Activated CD4-positive, alpha-beta memory T cell treated with anti-CD3 and anti-CD28 coated beads for 36 hours (primary cell): ENCODE results near the gene SLC16A14. TPM values are rescaled to one million over a fixed set of nuclear protein-coding genes. Genes with fewer than 3 reads are reported as not detected.

ENCODE experiments used
- CTCF ChIA-PET: fragments of 350-600 bp; sonication (Branson Sonifier 250); formaldehyde crosslinking; loops from one replicate; lab custom pipeline; 2021; ENCODE audit warnings: antibody characterized with exemption, inconsistent platforms; lab: Charles Lee
- POLR2A ChIA-PET: fragments of 350-600 bp; sonication (Branson Sonifier 250); formaldehyde crosslinking; loops from one replicate; lab custom pipeline; 2021; ENCODE audit warnings: antibody characterized with exemption; lab: Charles Lee
- DNase-seq: peaks from one replicate; pipeline ENCODE4 v3.0.0-alpha.2; 2020
- H3K27ac Mint-ChIP-seq: one replicate; pipeline ENCODE4 v1.8.0; 2021; ENCODE audit warnings: mixed read lengths
- H3K27me3 Mint-ChIP-seq: one replicate; pipeline ENCODE4 v1.8.0; 2021; ENCODE audit warnings: mixed read lengths
- H3K36me3 Mint-ChIP-seq: one replicate; pipeline ENCODE4 v1.8.0; 2021; ENCODE audit warnings: mixed read lengths
- H3K4me1 Mint-ChIP-seq: one replicate; pipeline ENCODE4 v1.8.0; 2021; ENCODE audit warnings: low read depth, mixed read lengths
- H3K4me3 Mint-ChIP-seq: one replicate; pipeline ENCODE4 v1.8.0; 2021; ENCODE audit warnings: mild to moderate bottlenecking, mixed read lengths
- H3K9me3 Mint-ChIP-seq: one replicate; pipeline ENCODE4 v1.8.0; 2021; ENCODE audit warnings: mixed read lengths
- intact Hi-C: fragments of 100-400 bp; cut with micrococcal nuclease; formaldehyde crosslinking; loops from one replicate; pipeline ENCODE4 v1.15.1; 2023
- total RNA-seq, 2 experiments: library from RNA; stranded (reverse); gene quantifications; one replicate each; pipeline ENCODE4 v1.2.3, GENCODE V29; 2021

SLC16A14 gene
- total RNA-seq, 2 experiments from 2014 or later: 1.1 to 1.2 TPM

DNA sequence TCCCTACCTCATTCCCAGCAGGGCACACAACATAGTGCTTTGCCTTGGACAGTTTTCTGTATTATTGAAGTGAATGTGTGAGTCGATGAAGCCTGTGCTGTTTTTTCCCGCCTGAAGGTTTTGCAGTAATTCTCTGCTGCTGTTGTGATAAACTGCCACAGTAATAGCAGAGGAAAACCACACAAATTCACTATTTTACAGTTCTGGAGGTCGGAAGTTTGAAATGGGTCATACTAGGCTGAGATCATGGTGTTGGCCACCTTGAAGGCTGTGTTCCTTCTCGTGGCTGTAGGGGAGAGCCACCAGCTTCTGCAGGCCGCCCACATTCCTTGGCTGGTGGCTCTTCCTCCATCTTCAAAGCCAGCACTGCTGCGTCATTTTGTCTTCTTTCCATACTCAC, 678 bp upstream of the SLC16A14 start:
- intact Hi-C loops: loop anchor here (2.0 to 5.0 kb wide), 3 partner anchors 69 to 287 kb away; no protein-coding TSS in a partner anchor
- Mint-ChIP-seq H3K36me3 (no peaks in the 10 kb centered on the region), H3K4me3 (no peak overlapping the region), H3K9me3 (no peaks in the 10 kb centered on the region), H3K27me3 (peaks cover 15% of the 10 kb centered on the region), H3K4me1 (peaks cover 18% of the 10 kb centered on the region), H3K27ac (no peak overlapping the region)
- POLR2A ChIA-PET: no interaction called here
- CTCF ChIA-PET: interaction anchor here (2.0 to 4.0 kb wide), 3 partner anchors 10 to 90 kb away, joined by 5 to 57 read pairs (median 15); no protein-coding TSS in a partner anchor
- no peak for DNase-seq

DNA sequence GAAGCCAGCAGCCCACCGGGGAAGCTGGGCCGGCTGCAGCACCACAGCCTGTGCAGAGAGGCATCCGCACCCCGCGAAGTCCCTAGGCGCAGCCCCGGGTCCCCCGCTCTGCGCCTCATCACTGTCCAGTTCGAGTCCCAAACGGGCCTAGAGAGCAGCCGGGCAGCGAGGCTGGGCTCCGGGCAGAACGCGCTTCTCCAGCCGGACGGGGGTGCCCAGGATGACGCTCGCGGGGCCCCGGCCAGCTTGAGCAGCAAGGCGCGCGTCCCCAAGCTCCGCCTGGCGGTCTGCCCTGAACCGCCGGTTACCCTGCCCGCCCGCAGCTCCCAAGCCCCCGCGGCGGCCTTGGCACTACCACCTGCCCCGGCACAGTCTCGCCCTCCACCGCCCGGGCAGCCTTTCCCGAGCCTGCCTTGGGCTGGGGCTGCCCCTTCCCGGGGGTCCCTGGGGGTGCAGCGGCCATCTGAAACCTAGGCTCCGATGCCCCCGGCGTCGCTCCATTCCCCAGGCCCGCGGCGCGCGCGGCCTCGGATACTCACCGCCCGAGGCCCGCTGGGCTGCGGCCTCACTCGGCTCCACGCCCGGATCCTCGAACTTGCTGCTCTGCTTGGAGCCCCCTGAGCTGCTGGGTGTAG, 591 bp downstream of the SLC16A14 start:
- Mint-ChIP-seq H3K4me1 (peaks cover 18% of the 10 kb centered on the region), H3K4me3 (peak overlapping the region; percentile 81), H3K27me3 (peaks cover 15% of the 10 kb centered on the region), H3K27ac (no peak overlapping the region), H3K9me3 (no peaks in the 10 kb centered on the region), H3K36me3 (no peaks in the 10 kb centered on the region)
- peak; percentile 62 for DNase-seq
- CTCF ChIA-PET: interaction anchor here (0.7 to 4.0 kb wide), 28 partner anchors 8 to 726 kb away, joined by 3 to 57 read pairs (median 4); partner anchors contain the start of gene TRIP12
- intact Hi-C loops: loop anchor here (2.0 to 5.0 kb wide), 3 partner anchors 67 to 286 kb away; no protein-coding TSS in a partner anchor
- POLR2A ChIA-PET: interaction anchor here (0.9 kb wide), 1 partner anchor 8 kb away, joined by 3 read pairs; no protein-coding TSS in a partner anchor

DNA sequence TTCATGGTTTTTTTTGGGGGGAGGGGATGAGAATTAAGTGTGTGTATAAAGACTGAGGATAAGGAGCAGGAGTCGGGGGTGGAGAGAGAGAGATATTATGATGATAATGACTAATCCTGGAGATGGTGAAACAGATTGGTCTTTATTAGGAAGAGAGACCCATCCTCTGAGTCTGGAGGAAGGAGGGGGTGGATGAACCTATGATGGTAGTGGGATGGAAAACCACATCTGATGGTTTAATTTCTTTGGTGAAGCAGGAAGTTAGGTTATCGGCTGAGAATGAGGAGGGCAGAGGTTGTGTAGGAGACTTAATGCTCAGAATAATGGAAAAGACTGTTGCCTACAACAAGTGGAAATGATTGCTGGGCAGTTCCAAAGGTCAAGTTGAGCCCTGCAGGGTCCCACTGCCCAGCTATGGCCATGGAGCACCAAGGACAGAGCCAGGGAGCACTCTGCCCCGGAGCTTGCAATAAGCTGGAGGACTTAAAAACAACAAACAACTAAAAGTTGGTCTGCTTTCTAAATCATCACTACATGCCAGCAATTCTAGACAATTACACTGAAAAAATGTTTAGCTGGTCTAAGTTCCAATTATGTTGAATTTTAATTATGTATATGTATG, 7.9 kb downstream of the SLC16A14 start:
- Mint-ChIP-seq H3K36me3 (no peaks in the 10 kb centered on the region), H3K27me3 (no peaks in the 10 kb centered on the region), H3K9me3 (peaks cover 11% of the 10 kb centered on the region), H3K27ac (peak overlapping the region; percentile 50), H3K4me3 (no peak overlapping the region), H3K4me1 (peaks cover 13% of the 10 kb centered on the region)
- POLR2A ChIA-PET: no interaction called here
- no peak for DNase-seq
- intact Hi-C loops: no loop called here
- CTCF ChIA-PET: interaction anchor here (0.6 to 2.3 kb wide), 3 partner anchors 7 to 260 kb away, joined by 3 to 15 read pairs (median 3); partner anchors contain the start of gene SLC16A14

DNA sequence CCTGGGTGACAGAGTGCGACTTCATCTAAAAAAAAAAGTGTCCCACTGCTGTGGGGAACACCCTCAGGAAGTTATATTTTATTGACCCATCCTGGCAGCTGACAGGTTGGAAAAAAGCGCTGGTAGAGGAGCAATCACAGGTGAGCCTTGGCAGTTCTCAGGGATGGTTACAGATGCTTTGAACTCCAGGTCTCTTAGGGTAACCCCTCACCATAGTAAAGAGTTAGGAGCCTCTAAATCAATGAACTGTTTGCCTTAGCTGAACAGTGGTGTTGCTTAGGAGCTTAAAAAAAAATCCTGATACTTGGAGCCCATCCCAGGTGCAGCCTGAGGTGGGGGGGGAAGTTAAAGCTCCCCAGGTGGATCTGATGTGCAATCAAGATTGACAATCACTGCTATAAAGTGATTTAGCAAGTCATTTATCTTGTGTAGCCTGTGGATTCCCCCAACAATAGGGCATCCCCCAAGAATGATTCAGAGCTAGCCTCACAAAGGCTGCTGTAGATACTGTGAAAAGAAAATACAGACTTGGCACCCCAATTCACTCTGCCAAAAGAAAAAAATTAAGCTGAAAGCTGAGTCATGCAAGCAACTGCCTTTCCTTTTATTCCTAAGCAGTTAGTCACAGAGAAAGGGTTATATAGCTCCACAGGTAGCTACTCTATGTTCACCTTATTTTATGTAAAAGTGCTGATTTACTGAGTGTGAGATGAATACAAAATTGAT, 14.8 kb downstream of the SLC16A14 start:
- CTCF ChIA-PET: interaction anchor here (0.9 to 2.0 kb wide), 3 partner anchors 13 to 106 kb away, joined by 3 to 10 read pairs (median 4); no protein-coding TSS in a partner anchor
- Mint-ChIP-seq H3K4me3 (no peak overlapping the region), H3K36me3 (no peaks in the 10 kb centered on the region), H3K27me3 (no peaks in the 10 kb centered on the region), H3K27ac (no peak overlapping the region), H3K9me3 (no peaks in the 10 kb centered on the region), H3K4me1 (peaks cover 9% of the 10 kb centered on the region)
- POLR2A ChIA-PET: no interaction called here
- DNase-seq: peak; percentile 19
- intact Hi-C loops: loop anchor here (2.0 kb wide), 1 partner anchor 13 kb away; no protein-coding TSS in a partner anchor

DNA sequence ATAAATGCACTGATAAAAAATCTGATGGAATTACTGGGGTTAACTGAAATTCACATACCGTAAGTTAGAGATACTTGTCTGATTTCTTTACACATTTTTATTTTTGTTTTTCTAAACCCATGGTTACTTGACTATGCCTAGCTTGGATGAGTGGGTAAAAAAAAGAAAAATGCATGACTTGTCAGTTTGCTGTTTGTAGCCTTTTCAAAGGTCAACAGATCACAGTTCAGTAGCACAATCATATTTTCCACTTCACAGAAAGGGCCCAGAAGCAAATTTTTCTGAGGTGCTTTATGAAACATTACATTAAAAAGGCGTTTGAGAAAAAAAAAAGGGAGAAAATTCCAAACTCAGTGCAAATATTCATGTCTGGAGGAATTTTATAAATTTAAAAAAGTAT, 16.4 kb downstream of the SLC16A14 start:
- peaks cover 14% of the 10 kb centered on the region for H3K4me1 Mint-ChIP-seq
- intact Hi-C loops: loop anchor here (2.0 kb wide), 1 partner anchor 15 kb away; no protein-coding TSS in a partner anchor
- no peaks in the 10 kb centered on the region for H3K9me3 Mint-ChIP-seq
- H3K36me3 Mint-ChIP-seq: no peaks in the 10 kb centered on the region
- ChIA-PET POLR2A (no interaction called here), CTCF (no interaction called here)
- H3K4me3 Mint-ChIP-seq: no peak overlapping the region
- no peaks in the 10 kb centered on the region for H3K27me3 Mint-ChIP-seq
- no peak for DNase-seq
- no peak overlapping the region for H3K27ac Mint-ChIP-seq

DNA sequence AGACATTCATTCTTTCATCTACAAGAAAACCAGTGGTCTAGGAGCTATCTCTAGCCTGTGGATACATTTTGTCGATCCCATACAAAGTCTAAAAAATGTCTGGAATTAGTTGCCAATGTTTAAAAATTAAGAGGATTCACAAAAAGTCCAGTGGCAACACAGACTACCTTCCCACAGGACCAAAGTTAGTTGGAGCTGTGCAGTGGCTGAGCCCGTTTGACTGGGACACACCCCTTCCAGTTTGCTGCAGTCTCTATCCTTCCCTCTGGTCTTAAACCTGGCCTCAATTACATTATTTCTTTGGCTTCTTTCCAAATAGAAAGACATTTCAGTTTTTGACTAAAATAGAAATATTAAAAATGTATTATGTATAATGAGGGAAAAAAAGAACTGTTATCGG, 18.6 kb downstream of the SLC16A14 start:
- CTCF ChIA-PET: interaction anchor here (1.5 to 1.8 kb wide), 3 partner anchors 9 to 110 kb away, joined by 5 to 13 read pairs (median 6); no protein-coding TSS in a partner anchor
- POLR2A ChIA-PET: no interaction called here
- intact Hi-C loops: no loop called here

DNA sequence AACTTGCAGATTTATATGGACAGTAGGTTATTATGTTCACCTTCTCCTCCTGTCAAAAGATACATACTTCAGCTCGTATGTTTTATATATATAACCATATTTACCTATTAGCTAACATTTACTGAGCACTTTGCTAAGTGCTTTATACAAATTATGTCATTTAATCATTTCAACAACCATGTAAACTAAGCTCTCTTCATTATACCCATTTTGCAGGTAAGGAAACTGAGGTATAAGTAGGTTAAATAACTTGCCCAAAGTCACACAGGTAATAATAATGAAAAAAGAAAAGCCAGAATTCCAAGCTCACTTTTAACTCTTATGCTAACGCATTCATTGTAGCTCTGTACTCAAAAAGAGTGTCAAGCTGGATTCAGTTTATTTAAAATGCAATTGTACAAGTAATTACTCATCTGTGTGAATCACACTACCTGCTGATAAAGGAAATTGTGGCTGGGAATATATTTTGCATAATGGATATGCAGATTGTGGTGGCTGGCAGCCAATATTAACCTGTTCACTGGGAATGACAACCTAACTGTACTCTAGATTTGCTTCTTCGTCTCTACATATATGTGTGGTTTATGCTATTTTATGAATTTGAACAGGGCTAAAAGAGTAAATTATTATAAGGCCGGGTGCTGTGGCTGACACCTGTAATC, 20.6 kb downstream of the SLC16A14 start:
- ChIA-PET POLR2A (no interaction called here), CTCF (no interaction called here)
- Mint-ChIP-seq H3K27me3 (no peaks in the 10 kb centered on the region), H3K9me3 (no peaks in the 10 kb centered on the region), H3K27ac (no peak overlapping the region), H3K4me1 (peaks cover 9% of the 10 kb centered on the region), H3K36me3 (no peaks in the 10 kb centered on the region), H3K4me3 (no peak overlapping the region)
- intact Hi-C loops: no loop called here
- no peak for DNase-seq

More for the DNA sequence above, 18.6 kb downstream of the SLC16A14 start:
- H3K36me3 Mint-ChIP-seq: no peaks in the 10 kb centered on the region
- DNase-seq: no peak
- H3K4me3 Mint-ChIP-seq: no peak overlapping the region
- no peaks in the 10 kb centered on the region for H3K9me3 Mint-ChIP-seq
- H3K27me3 Mint-ChIP-seq: no peaks in the 10 kb centered on the region
- peaks cover 14% of the 10 kb centered on the region for H3K4me1 Mint-ChIP-seq
- no peak overlapping the region for H3K27ac Mint-ChIP-seq

DNA sequence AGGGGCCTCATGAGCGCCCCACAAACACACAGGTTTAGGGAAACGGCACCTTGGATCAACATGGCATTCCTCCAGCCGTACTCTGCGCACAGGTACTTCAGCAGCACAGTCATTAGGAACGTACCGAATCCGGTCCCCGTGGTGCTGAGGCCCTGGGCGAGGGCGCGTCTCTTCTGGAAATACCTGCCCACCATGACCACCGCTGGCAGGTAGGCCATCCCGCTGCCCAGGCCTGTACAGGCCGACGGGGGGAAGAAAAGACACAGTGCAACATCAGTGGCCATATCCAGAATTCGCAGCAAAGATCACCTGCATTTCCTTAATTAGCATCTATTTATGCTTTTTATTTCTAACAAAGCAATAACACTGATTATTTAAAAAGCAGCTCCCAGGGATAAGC, 22.2 kb downstream of the SLC16A14 start:
- intact Hi-C loops: no loop called here
- H3K27ac Mint-ChIP-seq: no peak overlapping the region
- ChIA-PET POLR2A (no interaction called here), CTCF (no interaction called here)
- H3K27me3 Mint-ChIP-seq: no peaks in the 10 kb centered on the region
- peaks cover 5% of the 10 kb centered on the region for H3K4me1 Mint-ChIP-seq
- no peaks in the 10 kb centered on the region for H3K36me3 Mint-ChIP-seq
- no peaks in the 10 kb centered on the region for H3K9me3 Mint-ChIP-seq
- no peak overlapping the region for H3K4me3 Mint-ChIP-seq
- DNase-seq: no peak

DNA sequence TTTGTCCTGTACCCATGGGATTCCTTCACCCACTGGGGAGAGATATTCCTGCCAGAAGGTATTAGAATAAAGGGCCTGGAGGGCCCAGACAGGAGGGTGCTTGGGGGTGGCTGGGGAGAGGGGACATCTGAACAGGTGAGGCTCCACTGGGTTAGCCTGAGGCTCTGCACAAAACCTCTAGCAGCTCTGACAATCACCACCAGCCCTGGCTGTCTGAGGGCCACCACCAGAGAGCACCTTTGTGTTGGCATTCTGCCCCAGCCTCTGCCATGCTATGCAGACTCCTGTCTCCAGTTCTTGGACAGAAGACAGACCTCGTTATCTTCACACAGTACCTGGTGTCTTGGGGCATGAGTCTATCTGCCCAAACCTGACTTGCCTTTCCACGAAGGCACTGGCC, 25.3 kb downstream of the SLC16A14 start:
- Mint-ChIP-seq H3K36me3 (no peaks in the 10 kb centered on the region), H3K9me3 (no peaks in the 10 kb centered on the region), H3K4me1 (peaks cover 4% of the 10 kb centered on the region), H3K4me3 (no peak overlapping the region), H3K27me3 (no peaks in the 10 kb centered on the region), H3K27ac (no peak overlapping the region)
- POLR2A ChIA-PET: no interaction called here
- intact Hi-C loops: no loop called here
- DNase-seq: no peak
- CTCF ChIA-PET: no interaction called here

DNA sequence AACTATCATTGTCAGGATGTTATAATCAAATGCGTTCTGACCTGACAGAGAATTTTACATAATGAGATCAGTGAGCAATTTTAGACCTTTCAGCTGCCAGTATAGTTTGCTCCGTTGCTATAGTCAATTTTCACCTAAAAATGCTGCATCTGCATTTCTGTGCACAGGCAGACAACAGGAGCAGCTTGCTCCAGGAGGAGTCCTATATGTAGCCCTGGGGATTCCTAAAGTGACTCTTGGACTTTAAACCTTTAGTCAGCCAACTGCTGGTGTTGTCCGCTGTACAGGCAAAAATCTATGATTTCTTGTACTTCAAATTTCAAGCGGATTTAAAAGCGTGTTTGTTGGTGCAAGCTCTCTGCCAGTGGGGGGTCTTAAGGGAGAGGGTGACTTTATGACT, 25.7 kb downstream of the SLC16A14 start:
- intact Hi-C loops: no loop called here

DNA sequence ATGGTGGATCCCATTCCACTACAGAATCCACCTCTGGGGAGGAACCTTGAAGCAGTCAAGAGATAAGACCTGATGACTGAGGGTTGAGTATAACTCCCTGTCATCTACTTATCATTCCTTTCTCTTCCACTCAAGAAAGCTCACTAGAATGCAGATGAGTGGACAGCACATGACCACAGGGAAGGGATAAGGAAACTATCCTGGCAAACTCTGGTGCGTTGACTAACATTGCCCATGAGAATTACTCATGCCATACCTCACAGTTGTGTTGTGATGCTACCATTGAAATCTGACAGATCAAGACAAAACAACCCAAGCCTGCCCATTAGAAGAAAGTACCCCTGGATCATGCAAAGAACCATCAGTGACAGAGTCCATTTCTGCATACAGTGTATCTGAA, 26.5 kb downstream of the SLC16A14 start:
- ChIA-PET POLR2A (no interaction called here), CTCF (interaction anchor here (1.8 kb wide), 1 partner anchor 25 kb away, joined by 5 read pairs; no protein-coding TSS in a partner anchor)
- H3K4me3 Mint-ChIP-seq: no peak overlapping the region
- H3K9me3 Mint-ChIP-seq: no peaks in the 10 kb centered on the region
- H3K4me1 Mint-ChIP-seq: no peaks in the 10 kb centered on the region
- no peak overlapping the region for H3K27ac Mint-ChIP-seq
- intact Hi-C loops: no loop called here
- DNase-seq: no peak
- no peaks in the 10 kb centered on the region for H3K36me3 Mint-ChIP-seq
- peaks cover 1% of the 10 kb centered on the region for H3K27me3 Mint-ChIP-seq

More for the DNA sequence above, 25.7 kb downstream of the SLC16A14 start:
- H3K9me3 Mint-ChIP-seq: no peaks in the 10 kb centered on the region
- no peaks in the 10 kb centered on the region for H3K36me3 Mint-ChIP-seq
- DNase-seq: no peak
- CTCF ChIA-PET: no interaction called here
- no peak overlapping the region for H3K27ac Mint-ChIP-seq
- POLR2A ChIA-PET: no interaction called here
- no peaks in the 10 kb centered on the region for H3K4me1 Mint-ChIP-seq
- peaks cover 1% of the 10 kb centered on the region for H3K27me3 Mint-ChIP-seq
- H3K4me3 Mint-ChIP-seq: no peak overlapping the region
